ENCODE measurements around the gene S100PBP.

DNA sequence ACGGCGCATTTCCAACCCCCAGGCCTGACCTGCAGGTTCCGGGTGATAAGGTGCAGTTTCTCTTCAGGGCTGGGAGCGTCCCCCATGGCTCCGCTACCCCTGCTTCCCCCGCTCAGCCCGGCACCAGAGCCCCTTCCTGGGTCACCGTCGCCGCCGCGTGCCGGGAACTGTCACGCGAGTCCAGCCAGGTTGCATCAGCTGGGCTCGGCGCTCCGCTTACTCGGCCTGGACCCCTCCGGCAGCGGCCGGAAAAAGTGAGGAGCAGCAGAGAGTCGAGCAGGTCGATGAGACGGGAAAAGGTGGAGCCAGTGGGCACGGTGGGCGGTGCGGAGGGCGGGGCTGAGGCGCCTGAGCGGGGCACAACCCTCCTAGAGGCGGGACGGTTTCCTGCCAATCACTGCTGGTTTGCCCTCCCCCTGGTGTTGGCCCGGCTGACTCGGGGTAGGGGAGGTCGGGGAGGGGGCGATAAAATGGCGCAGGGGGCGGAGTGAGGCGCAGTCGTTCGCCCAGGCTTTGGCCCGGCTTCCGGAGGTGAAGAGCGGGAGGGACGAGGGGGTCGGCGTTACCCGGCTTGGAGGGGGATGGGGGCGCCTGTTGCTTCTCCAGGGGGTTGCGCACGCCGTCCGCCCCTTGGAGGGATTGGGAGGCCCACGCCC, at the start of gene S100PBP, which contains the start of gene YARS1:
- TF ChIP-seq POLR2AphosphoS5 (IDR thresholded peaks at IDR 0.05) = peak; percentile 84 to 97 (median 90)
- TF ChIP-seq, protein P1, sequence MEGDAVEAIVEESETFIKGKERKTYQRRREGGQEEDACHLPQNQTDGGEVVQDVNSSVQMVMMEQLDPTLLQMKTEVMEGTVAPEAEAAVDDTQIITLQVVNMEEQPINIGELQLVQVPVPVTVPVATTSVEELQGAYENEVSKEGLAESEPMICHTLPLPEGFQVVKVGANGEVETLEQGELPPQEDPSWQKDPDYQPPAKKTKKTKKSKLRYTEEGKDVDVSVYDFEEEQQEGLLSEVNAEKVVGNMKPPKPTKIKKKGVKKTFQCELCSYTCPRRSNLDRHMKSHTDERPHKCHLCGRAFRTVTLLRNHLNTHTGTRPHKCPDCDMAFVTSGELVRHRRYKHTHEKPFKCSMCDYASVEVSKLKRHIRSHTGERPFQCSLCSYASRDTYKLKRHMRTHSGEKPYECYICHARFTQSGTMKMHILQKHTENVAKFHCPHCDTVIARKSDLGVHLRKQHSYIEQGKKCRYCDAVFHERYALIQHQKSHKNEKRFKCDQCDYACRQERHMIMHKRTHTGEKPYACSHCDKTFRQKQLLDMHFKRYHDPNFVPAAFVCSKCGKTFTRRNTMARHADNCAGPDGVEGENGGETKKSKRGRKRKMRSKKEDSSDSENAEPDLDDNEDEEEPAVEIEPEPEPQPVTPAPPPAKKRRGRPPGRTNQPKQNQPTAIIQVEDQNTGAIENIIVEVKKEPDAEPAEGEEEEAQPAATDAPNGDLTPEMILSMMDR (IDR thresholded peaks at IDR 0.05) = no peak
- peak; percentile 27 to 57 for TF ChIP-seq POLR2A (IDR thresholded peaks at IDR 0.05)
- peak in 2 of 4 donors; percentile 34 to 85 for TF ChIP-seq EP300 (IDR thresholded peaks at IDR 0.05)
